Upper lobe of left lung (tissue), 4 donors: Measurements from ENCODE around the gene INMT.

ENCODE experiments used
- EP300 ChIP-seq, 4 donors: sonication (generic); formaldehyde crosslinking; IDR thresholded peaks; one replicate each; pipeline ENCODE4 v1.5.1; 2017; ENCODE audit warnings: antibody characterized with exemption in 4 of 4, control low read depth in 2 of 4
- POLR2A ChIP-seq, 4 donors: fragments of 450-650 bp; IDR thresholded peaks; one replicate each; pipeline ENCODE4 v1.5.1; 2016 to 2017; ENCODE audit warnings: antibody characterized with exemption in 4 of 4, mild to moderate bottlenecking in 2 of 4
- POLR2AphosphoS5 ChIP-seq, 2 donors: sonication (generic); formaldehyde crosslinking; IDR thresholded peaks; one replicate each; pipeline ENCODE4 v1.5.1; 2017; ENCODE audit warnings: antibody characterized with exemption in 2 of 2
- TF ChIP-seq, protein P1 (sequence below), 6 experiments: fragments of 450-650 bp in 4 of 6; fragments of 200-600 bp in 2 of 6; sonication (generic) in 2 of 6; IDR thresholded peaks; one replicate each; pipeline ENCODE4 v1.5.1; 2016 to 2019; ENCODE audit warnings: antibody characterized with exemption in 6 of 6

DNA sequence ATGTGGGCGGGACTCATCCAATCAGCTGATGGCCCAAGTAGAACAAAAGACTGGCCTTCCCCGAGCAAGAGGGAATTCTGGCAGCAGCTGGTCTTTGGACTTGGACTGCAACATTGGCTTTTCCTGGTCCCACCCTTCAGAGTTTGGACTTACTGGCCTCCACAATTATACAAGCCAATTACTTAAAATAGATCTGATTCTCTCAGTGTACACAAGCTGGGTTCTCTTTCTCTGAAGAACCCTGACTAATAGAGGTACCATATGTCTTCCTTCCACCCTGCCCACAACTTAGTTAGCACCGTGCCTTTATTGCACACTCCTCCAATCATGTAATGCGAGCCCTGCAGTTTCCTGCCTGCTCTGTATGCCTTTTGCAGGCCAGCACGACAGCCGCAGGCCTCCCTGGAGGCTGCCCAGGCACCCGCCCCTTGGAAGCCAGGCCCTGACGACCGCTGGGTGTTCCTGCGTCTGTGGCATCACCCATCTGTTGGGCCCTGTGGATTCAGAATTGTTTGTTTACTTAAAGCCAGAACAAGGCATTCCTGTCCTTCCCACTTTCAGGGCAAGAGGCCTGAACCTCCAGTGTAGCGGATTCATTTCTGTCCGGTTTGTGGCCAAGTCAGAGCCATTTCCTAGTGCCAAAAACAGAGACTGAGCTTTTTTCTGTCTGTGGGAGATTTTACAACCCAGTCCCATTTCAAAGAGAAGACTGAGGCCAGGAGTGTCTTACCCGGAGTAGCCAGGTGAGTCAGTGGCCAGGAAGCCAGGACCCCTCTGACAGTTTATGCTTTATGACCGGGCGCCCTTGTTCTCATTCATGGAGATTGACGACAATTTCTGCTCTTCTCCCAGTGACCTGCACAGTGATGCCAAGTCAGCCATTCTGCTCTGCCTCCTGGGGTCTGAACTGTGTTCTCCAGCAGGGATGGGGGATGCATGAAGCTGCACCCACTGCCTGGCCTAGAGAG, 968 bp upstream of the INMT start:
- TF ChIP-seq POLR2A (IDR thresholded peaks at IDR 0.05) = no peak
- TF ChIP-seq, protein P1, sequence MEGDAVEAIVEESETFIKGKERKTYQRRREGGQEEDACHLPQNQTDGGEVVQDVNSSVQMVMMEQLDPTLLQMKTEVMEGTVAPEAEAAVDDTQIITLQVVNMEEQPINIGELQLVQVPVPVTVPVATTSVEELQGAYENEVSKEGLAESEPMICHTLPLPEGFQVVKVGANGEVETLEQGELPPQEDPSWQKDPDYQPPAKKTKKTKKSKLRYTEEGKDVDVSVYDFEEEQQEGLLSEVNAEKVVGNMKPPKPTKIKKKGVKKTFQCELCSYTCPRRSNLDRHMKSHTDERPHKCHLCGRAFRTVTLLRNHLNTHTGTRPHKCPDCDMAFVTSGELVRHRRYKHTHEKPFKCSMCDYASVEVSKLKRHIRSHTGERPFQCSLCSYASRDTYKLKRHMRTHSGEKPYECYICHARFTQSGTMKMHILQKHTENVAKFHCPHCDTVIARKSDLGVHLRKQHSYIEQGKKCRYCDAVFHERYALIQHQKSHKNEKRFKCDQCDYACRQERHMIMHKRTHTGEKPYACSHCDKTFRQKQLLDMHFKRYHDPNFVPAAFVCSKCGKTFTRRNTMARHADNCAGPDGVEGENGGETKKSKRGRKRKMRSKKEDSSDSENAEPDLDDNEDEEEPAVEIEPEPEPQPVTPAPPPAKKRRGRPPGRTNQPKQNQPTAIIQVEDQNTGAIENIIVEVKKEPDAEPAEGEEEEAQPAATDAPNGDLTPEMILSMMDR (IDR thresholded peaks at IDR 0.05) = no peak
- TF ChIP-seq EP300 (IDR thresholded peaks at IDR 0.05) = peak in 1 of 4 donors; percentile 81
- peak; percentile 72 to 85 for TF ChIP-seq POLR2AphosphoS5 (IDR thresholded peaks at IDR 0.05)
